NT2/D1 (cell line): ENCODE data around the gene KRTAP4-16.

Experiments
- SUZ12 ChIP-seq: IDR thresholded peaks from 2 replicates; pipeline ENCODE4 v1.6.1; 2011; ENCODE audit not compliant: insufficient read length, insufficient read depth; ENCODE audit errors: extremely low read depth
- YY1 ChIP-seq: IDR thresholded peaks from 2 replicates; pipeline ENCODE4 v1.6.1; 2011; ENCODE audit not compliant: insufficient read length, insufficient read depth
- ZNF274 ChIP-seq: IDR thresholded peaks from 2 replicates; pipeline ENCODE4 v1.6.1; 2011; ENCODE audit warnings: mild to moderate bottlenecking, low read depth, low read length

GRCh38 chr17:41149652-41149985 is 47.6 kb upstream of the KRTAP4-16 start, which contains the start of gene KRTAP4-5:
- TF ChIP-seq YY1 (no peak), ZNF274 (no peak), SUZ12 (no peak)
